OCI-LY7 (cell line): ENCODE measurements around the gene SEH1L. TPM values are rescaled to one million over a fixed set of nuclear protein-coding genes. Genes with fewer than 3 reads are reported as not detected.

Experiments used
- BruUV-seq: library from RNA; stranded (reverse); fragments of 400-500 nt; replicated peaks from 2 replicates; lab custom pipeline; 2021; lab: Mats Ljungman, UMichigan
- CTCF ChIA-PET: fragments of 300-600 bp; sonication (Branson Sonifier 250); formaldehyde crosslinking; loops from one replicate; lab custom pipeline; 2022; ENCODE audit warnings: antibody characterized with exemption; ENCODE audit not compliant: unreplicated experiment; lab: Charles Lee
- POLR2A ChIA-PET: fragments of 300-600 bp; sonication (Branson Sonifier 250); formaldehyde crosslinking; loops from one replicate; lab custom pipeline; 2022; ENCODE audit warnings: antibody characterized with exemption; lab: Charles Lee
- DNase-seq: peaks from one replicate; pipeline ENCODE4 v3.0.0-alpha.2; 2015; ENCODE audit warnings: low spot score
- H2AFZ ChIP-seq: fragments of 200-600 bp; sonication (generic), shearing (Covaris generic); 2 replicates; pipeline ENCODE4 v1.6.1; 2014; ENCODE audit warnings: mild to moderate bottlenecking, antibody characterized with exemption, low read length, moderate library complexity
- H3K27ac ChIP-seq: fragments of 200-600 bp; sonication (generic); 2 replicates; pipeline ENCODE4 v1.5.1; 2014; ENCODE audit warnings: mixed run types, low read depth, mild to moderate bottlenecking, moderate library complexity, low read length, inconsistent platforms; ENCODE audit not compliant: poor library complexity, severe bottlenecking
- H3K36me3 ChIP-seq: fragments of 200-600 bp; sonication (generic); 2 replicates; pipeline ENCODE4 v1.6.1; 2014; ENCODE audit warnings: mild to moderate bottlenecking, antibody characterized with exemption, low read length, moderate library complexity, mixed read lengths; ENCODE audit not compliant: insufficient read depth
- H3K4me1 ChIP-seq: fragments of 200-600 bp; sonication (generic); 2 replicates; pipeline ENCODE4 v1.5.1; 2014; ENCODE audit warnings: mild to moderate bottlenecking, low read length; ENCODE audit not compliant: insufficient read depth, poor library complexity, severe bottlenecking
- H3K4me2 ChIP-seq: fragments of 200-600 bp; sonication (generic); 2 replicates; pipeline ENCODE4 v1.6.1; 2014; ENCODE audit warnings: mild to moderate bottlenecking, low read length
- H3K4me3 ChIP-seq: fragments of 200-600 bp; sonication (generic); 2 replicates; pipeline ENCODE4 v1.5.1; 2014; ENCODE audit warnings: mild to moderate bottlenecking, low read depth, low read length; ENCODE audit not compliant: poor library complexity, severe bottlenecking
- H3K79me2 ChIP-seq: fragments of 200-600 bp; sonication (generic); 2 replicates; pipeline ENCODE4 v1.6.1; 2016; ENCODE audit warnings: low read depth, mild to moderate bottlenecking, low read length, moderate library complexity, mixed read lengths; ENCODE audit not compliant: insufficient read depth
- H3K9me2 ChIP-seq: fragments of 200-600 bp; sonication (generic); 2 replicates; pipeline ENCODE4 v1.6.1; 2016; ENCODE audit warnings: mild to moderate bottlenecking, low read length, mixed read lengths; ENCODE audit not compliant: insufficient read depth
- H3K9me3 ChIP-seq: fragments of 200-600 bp; sonication (generic); 2 replicates; pipeline ENCODE4 v1.6.1; 2014; ENCODE audit warnings: mild to moderate bottlenecking, mixed run types, low read length, mixed read lengths
- H4K20me1 ChIP-seq: fragments of 200-600 bp; sonication (generic); 2 replicates; pipeline ENCODE4 v1.6.1; 2014; ENCODE audit warnings: mild to moderate bottlenecking, antibody characterized with exemption, low read length, moderate library complexity, mixed read lengths; ENCODE audit not compliant: insufficient read depth
- EZH2phosphoT487 ChIP-seq: fragments of 200-600 bp; sonication (generic); IDR thresholded peaks from 2 replicates; pipeline ENCODE4 v1.6.1; 2018; ENCODE audit warnings: low read depth, borderline replicate concordance, mild to moderate bottlenecking, mixed run types, antibody characterized with exemption, low read length, moderate library complexity, mixed read lengths
- intact Hi-C: fragments of 100-400 bp; cut with micrococcal nuclease; formaldehyde crosslinking; loops from one replicate; pipeline ENCODE4 v1.10.0; 2022; ENCODE audit not compliant: unreplicated experiment
- total RNA-seq, 2 experiments: library from RNA; depleted of rRNA in 1 of 2; stranded (reverse); fragments of >200 nt in 1 of 2; shearing (Covaris generic) in 1 of 2; gene quantifications; 2 replicates each; pipeline ENCODE4 v1.2.3, GENCODE V29; 2014 to 2022
- TF ChIP-seq, protein P1 (sequence below): fragments of 200-600 bp; sonication (generic); conservative IDR thresholded peaks from 2 replicates; pipeline ENCODE4 v1.5.1; 2014; ENCODE audit warnings: mild to moderate bottlenecking, antibody characterized with exemption, low read length, moderate library complexity, mixed read lengths

The SEH1L gene
- total RNA-seq, 2 experiments from 2014 or later, result 61.6 to 115 TPM

GRCh38 chr18:12968619-12969018, 20.8 kb downstream of the SEH1L start:
- no peak overlapping the region for H3K4me2 ChIP-seq
- no TSS peak for BruUV-seq
- H3K79me2 ChIP-seq, result 0 out of 2 replicates have a peak, but pooled peaks cover 5% of the 10 kb centered on the region
- H3K9me2 ChIP-seq, result no peaks in the 10 kb centered on the region
- CTCF ChIA-PET, result no interaction called here
- H3K36me3 ChIP-seq, result peaks cover 96% of the 10 kb centered on the region
- TF ChIP-seq EZH2phosphoT487, result no peak
- TF ChIP-seq, protein P1, sequence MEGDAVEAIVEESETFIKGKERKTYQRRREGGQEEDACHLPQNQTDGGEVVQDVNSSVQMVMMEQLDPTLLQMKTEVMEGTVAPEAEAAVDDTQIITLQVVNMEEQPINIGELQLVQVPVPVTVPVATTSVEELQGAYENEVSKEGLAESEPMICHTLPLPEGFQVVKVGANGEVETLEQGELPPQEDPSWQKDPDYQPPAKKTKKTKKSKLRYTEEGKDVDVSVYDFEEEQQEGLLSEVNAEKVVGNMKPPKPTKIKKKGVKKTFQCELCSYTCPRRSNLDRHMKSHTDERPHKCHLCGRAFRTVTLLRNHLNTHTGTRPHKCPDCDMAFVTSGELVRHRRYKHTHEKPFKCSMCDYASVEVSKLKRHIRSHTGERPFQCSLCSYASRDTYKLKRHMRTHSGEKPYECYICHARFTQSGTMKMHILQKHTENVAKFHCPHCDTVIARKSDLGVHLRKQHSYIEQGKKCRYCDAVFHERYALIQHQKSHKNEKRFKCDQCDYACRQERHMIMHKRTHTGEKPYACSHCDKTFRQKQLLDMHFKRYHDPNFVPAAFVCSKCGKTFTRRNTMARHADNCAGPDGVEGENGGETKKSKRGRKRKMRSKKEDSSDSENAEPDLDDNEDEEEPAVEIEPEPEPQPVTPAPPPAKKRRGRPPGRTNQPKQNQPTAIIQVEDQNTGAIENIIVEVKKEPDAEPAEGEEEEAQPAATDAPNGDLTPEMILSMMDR, result no peak
- H2AFZ ChIP-seq, result no peak overlapping the region
- no peak for DNase-seq
- H3K4me1 ChIP-seq, result no peaks in the 10 kb centered on the region
- no peak overlapping the region for H3K27ac ChIP-seq
- H3K4me3 ChIP-seq, result no peak overlapping the region
- no peaks in the 10 kb centered on the region for H3K9me3 ChIP-seq
- POLR2A ChIA-PET, result interaction anchor here (0.5 to 2.4 kb wide), 3 partner anchors 16 to 23 kb away, joined by 3 to 10 read pairs (median 3); partner anchors contain the start of gene CEP192
- intact Hi-C loops, result no loop called here
- H4K20me1 ChIP-seq, result no peaks in the 10 kb centered on the region

GRCh38 chr18:12973562-12974213, 25.9 kb downstream of the SEH1L start:
- no peak overlapping the region for H2AFZ ChIP-seq
- TF ChIP-seq, protein P1, result 0 out of 2 replicates have a peak, but pooled peaks have one; percentile 18
- no peak for TF ChIP-seq EZH2phosphoT487
- H3K4me2 ChIP-seq, result no peak overlapping the region
- ChIA-PET POLR2A (no interaction called here), CTCF (no interaction called here)
- H4K20me1 ChIP-seq, result no peaks in the 10 kb centered on the region
- BruUV-seq, result no TSS peak
- H3K4me1 ChIP-seq, result no peaks in the 10 kb centered on the region
- H3K79me2 ChIP-seq, result 0 out of 2 replicates have a peak, but pooled peaks cover under 1% of the 10 kb centered on the region
- H3K27ac ChIP-seq, result no peak overlapping the region
- peaks cover 95% of the 10 kb centered on the region for H3K36me3 ChIP-seq
- no peak overlapping the region for H3K4me3 ChIP-seq
- DNase-seq, result no peak
- no peaks in the 10 kb centered on the region for H3K9me3 ChIP-seq
- no peaks in the 10 kb centered on the region for H3K9me2 ChIP-seq
- intact Hi-C loops, result no loop called here

GRCh38 chr18:12975488-12975887, 27.7 kb downstream of the SEH1L start:
- Histone ChIP-seq H3K9me3 (no peaks in the 10 kb centered on the region), H3K79me2 (no peaks in the 10 kb centered on the region), H4K20me1 (no peaks in the 10 kb centered on the region), H3K36me3 (peaks cover 81% of the 10 kb centered on the region), H3K4me1 (no peaks in the 10 kb centered on the region), H3K9me2 (no peaks in the 10 kb centered on the region), H2AFZ (no peak overlapping the region), H3K4me3 (no peak overlapping the region), H3K4me2 (no peak overlapping the region), H3K27ac (no peak overlapping the region)
- TF ChIP-seq EZH2phosphoT487, result no peak
- TF ChIP-seq, protein P1, result no peak
- intact Hi-C loops, result no loop called here
- no TSS peak for BruUV-seq
- DNase-seq, result no peak
- POLR2A ChIA-PET, result interaction anchor here (1.2 to 1.4 kb wide), 2 partner anchors 8 to 16 kb away, joined by 3 to 7 read pairs; partner anchors contain the start of gene CEP192
- CTCF ChIA-PET, result interaction anchor here (1.1 kb wide), 1 partner anchor 109 kb away, joined by 3 read pairs; no protein-coding TSS in a partner anchor
